Small intestine (tissue), 7 donors: ENCODE results near the gene NUP98. TPM values are rescaled to one million over a fixed set of nuclear protein-coding genes. Genes with fewer than 3 reads are reported as not detected.

Experiments
- DNase-seq, 2 donors: peaks; one replicate each; pipeline versions ENCODE4 v3.0.0 to v3.0.0-alpha.2; 2013
- FAIRE-seq: peaks from 2 replicates; lab custom pipeline; 2012; peaks lifted over from hg19 to GRCh38; lab: Jason Lieb, UNC
- H3K27ac ChIP-seq, 3 donors: one replicate each; pipeline ENCODE4 v1.5.1; 2013; ENCODE audit warnings: low read length in 2 of 3, mild to moderate bottlenecking in 2 of 3, control low read depth in 1 of 3, inconsistent platforms in 1 of 3, low read depth in 1 of 3, moderate library complexity in 1 of 3
- H3K27me3 ChIP-seq, 3 donors: one replicate each; pipeline ENCODE4 v1.6.1; 2013; ENCODE audit warnings: low read length in 3 of 3, inconsistent platforms in 1 of 3; ENCODE audit not compliant: control insufficient read depth in 3 of 3, insufficient read depth in 3 of 3
- H3K36me3 ChIP-seq, 3 donors: one replicate each; pipeline ENCODE4 v1.6.1; 2013; ENCODE audit warnings: low read length in 3 of 3, inconsistent platforms in 1 of 3, low read depth in 1 of 3, mild to moderate bottlenecking in 1 of 3, moderate library complexity in 1 of 3; ENCODE audit not compliant: control insufficient read depth in 3 of 3, insufficient read depth in 2 of 3
- H3K4me1 ChIP-seq, 3 donors: one replicate each; pipeline ENCODE4 v1.6.1; 2013; ENCODE audit warnings: low read length in 2 of 3, inconsistent platforms in 1 of 3, low read depth in 1 of 3, mild to moderate bottlenecking in 1 of 3, moderate library complexity in 1 of 3; ENCODE audit not compliant: control insufficient read depth in 3 of 3, insufficient read depth in 2 of 3
- H3K4me3 ChIP-seq, 3 donors: one replicate each; pipeline ENCODE4 v1.5.1; 2013; ENCODE audit warnings: low read length in 3 of 3, control low read depth in 1 of 3, inconsistent platforms in 1 of 3, low read depth in 1 of 3, mild to moderate bottlenecking in 1 of 3, moderate library complexity in 1 of 3
- H3K9me3 ChIP-seq, 2 donors: one replicate each; pipeline ENCODE4 v1.6.1; 2013; ENCODE audit warnings: low read depth in 1 of 2, low read length in 1 of 2; ENCODE audit not compliant: control insufficient read depth in 2 of 2, insufficient read depth in 1 of 2
- WGBS, 3 donors: extraction: QIAGEN DNeasy Blood & Tissue Kit; methylation state at CpG; one replicate each; pipeline ENCODE4 v1.1.7; 2013; 5-methylcytosine and 5-hydroxymethylcytosine counted together
- polyA plus RNA-seq, 4 donors: library from polyadenylated mRNA; stranded (reverse) in 3 of 4; unstranded in 1 of 4; fragments of 200-250 nt in 3 of 4; fragments of 120-200 nt in 1 of 4; gene quantifications; one replicate each; pipeline versions ENCODE4 v1.2.1 to v1.2.3, GENCODE V29; 2013
- donor health status: healthy with polysubstance abuse.
- donor health status: control.
- donor health status: control.
- donor health status: Bipolar disorder and iron deficiency.
- donor health status: healthy.

Gene NUP98
- polyA plus RNA-seq, 4 donors = 14.1 to 53.1 (median 24.4) TPM

GRCh38 chr11:3810951-3811350, 13.6 kb upstream of the NUP98 start:
- H3K9me3 ChIP-seq = no peaks in the 10 kb centered on the region
- WGBS, 3 donors = 97 to 100% (median 98%) methylated on average over 4 of the region's 4 CpGs
- H3K4me3 ChIP-seq = no peak overlapping the region

GRCh38 chr11:3810446-3810845, 13.1 kb upstream of the NUP98 start:
- no peak for FAIRE-seq

More at GRCh38 chr11:3810951-3811350, 13.6 kb upstream of the NUP98 start:
- Histone ChIP-seq H3K36me3 (peaks cover 0 to 22% (median 0%) of the 10 kb centered on the region in 3 donors), H3K27ac (no peak overlapping the region), H3K27me3 (no peaks in the 10 kb centered on the region), H3K4me1 (peaks cover 0 to 15% (median 3%) of the 10 kb centered on the region in 3 donors)
- DNase-seq (no peak), FAIRE-seq (no peak)

DNA sequence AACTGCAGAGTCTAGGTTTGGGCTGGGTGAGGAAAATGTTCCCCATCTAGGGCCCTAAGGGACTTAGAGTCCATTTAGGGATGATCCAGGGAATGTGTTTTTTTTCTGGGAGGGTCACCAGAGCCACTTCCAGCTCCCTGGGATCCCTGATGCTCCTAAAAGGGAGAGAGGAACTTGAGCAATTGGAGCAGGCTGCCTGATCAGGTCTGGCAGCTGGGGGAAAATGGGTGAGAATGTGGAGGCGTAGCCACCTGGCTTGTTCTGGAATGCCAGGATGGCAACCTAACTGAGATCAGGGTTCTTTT, 12.2 kb upstream of the NUP98 start:
- H3K4me3 ChIP-seq = no peak overlapping the region
- no peak for FAIRE-seq
- 88 to 97% (median 90%) methylated on average over 1 of the region's 1 CpG for WGBS, 3 donors
- no peaks in the 10 kb centered on the region for H3K9me3 ChIP-seq
- no peaks in the 10 kb centered on the region for H3K27me3 ChIP-seq
- H3K36me3 ChIP-seq = peaks cover 0 to 19% (median 0%) of the 10 kb centered on the region in 3 donors
- no peak for DNase-seq
- H3K4me1 ChIP-seq = peaks cover 0 to 15% (median 3%) of the 10 kb centered on the region in 3 donors
- peak overlapping the region in 1 of 3 donors; percentile 48 for H3K27ac ChIP-seq

More at GRCh38 chr11:3810446-3810845, 13.1 kb upstream of the NUP98 start:
- H3K4me3 ChIP-seq = no peak overlapping the region
- no peaks in the 10 kb centered on the region for H3K9me3 ChIP-seq
- no peaks in the 10 kb centered on the region for H3K27me3 ChIP-seq
- no peak for DNase-seq
- H3K27ac ChIP-seq = no peak overlapping the region
- H3K36me3 ChIP-seq = peaks cover 0 to 20% (median 0%) of the 10 kb centered on the region in 3 donors
- H3K4me1 ChIP-seq = peaks cover 0 to 15% (median 3%) of the 10 kb centered on the region in 3 donors
- 88 to 92% (median 90%) methylated on average over 3 of the region's 3 CpGs for WGBS, 3 donors

- no peaks in the 10 kb centered on the region for H3K9me3 ChIP-seq
- peak overlapping the region in 2 of 3 donors; percentile 71 to 87 for H3K27ac ChIP-seq
- H3K4me3 ChIP-seq = peak overlapping the region; percentile 57 to 79 (median 70)
- WGBS, 3 donors = 8 to 18% (median 14%) methylated on average over 5 of the region's 5 CpGs
- H3K36me3 ChIP-seq = peaks cover 0 to 19% (median 0%) of the 10 kb centered on the region in 3 donors
- no peaks in the 10 kb centered on the region for H3K27me3 ChIP-seq
- DNase-seq = peak; percentile 91 to 93
- FAIRE-seq = no peak
- H3K4me1 ChIP-seq = peaks cover 0 to 15% (median 3%) of the 10 kb centered on the region in 3 donors
These were observed 11.7 kb upstream of the NUP98 start for GRCh38 chr11:3808861-3809623.

GRCh38 chr11:3807909-3808860, 10.8 kb upstream of the NUP98 start, which contains the start of gene PGAP2:
Gene PGAP2 (plus strand): TSS chr11:3808560. CDS start chr11:3811260, 2,700 bp downstream.
- H3K27ac ChIP-seq = peak within 1 kb of the TSS; percentile 71 to 87 (median 74)
- FAIRE-seq (no peak), DNase-seq (peak; percentile 82 to 91)
- H3K27me3 ChIP-seq = no peaks in the 10 kb centered on the region
- peak within 1 kb of the TSS; percentile 57 to 79 (median 70) for H3K4me3 ChIP-seq
- peaks cover 0 to 15% (median 0%) of the 10 kb centered on the region in 3 donors for H3K36me3 ChIP-seq
- H3K9me3 ChIP-seq = no peaks in the 10 kb centered on the region
- 1 to 2% (median 2%) methylated on average over 47 to 55 of the region's 55 CpGs for WGBS, 3 donors
- peaks cover 0 to 15% (median 3%) of the 10 kb centered on the region in 3 donors for H3K4me1 ChIP-seq

DNA sequence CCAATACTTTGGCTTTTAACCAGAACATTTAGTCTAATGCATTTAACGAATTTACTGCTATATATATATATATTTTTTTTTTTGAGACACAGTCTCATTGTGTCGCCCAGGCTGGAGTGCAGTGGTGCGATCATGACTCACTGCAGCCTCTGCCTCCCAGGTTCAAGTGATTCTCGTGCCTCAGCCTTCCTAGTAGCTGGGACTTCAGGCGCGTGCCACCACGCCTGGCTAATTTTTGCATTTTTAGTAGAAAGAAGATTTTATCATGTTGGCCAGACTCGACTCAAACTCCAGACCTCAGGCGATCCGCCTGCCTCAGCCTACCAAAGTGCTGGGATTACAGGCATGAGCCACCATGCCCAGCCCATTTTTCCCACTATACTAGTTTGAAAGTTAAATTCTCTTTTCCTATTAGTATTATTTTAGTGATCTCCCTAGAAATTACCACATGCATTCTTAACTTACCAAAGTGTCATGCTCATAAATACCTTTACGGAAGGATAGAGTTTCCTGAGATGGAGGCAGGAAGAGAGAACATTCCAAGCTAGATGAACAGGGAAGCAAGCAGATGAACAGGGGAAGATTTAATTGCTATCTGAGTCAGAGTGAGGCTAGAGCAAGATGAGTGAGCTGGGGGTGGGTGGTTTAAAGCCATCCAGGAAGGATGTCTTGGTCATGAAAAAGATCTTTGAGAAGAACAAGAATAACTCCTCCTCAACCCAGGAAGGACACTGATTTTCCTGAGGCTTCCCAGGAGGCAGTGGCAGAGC, 6.6 kb upstream of the NUP98 start:
- FAIRE-seq (no peak), DNase-seq (no peak)
- 92 to 93% (median 93%) methylated on average over 11 of the region's 11 CpGs for WGBS, 3 donors
- no peak overlapping the region for H3K4me3 ChIP-seq
- no peaks in the 10 kb centered on the region for H3K36me3 ChIP-seq
- H3K27me3 ChIP-seq = no peaks in the 10 kb centered on the region
- no peaks in the 10 kb centered on the region for H3K9me3 ChIP-seq
- peaks cover 0 to 20% (median 0%) of the 10 kb centered on the region in 3 donors for H3K4me1 ChIP-seq
- H3K27ac ChIP-seq = no peak overlapping the region

DNA sequence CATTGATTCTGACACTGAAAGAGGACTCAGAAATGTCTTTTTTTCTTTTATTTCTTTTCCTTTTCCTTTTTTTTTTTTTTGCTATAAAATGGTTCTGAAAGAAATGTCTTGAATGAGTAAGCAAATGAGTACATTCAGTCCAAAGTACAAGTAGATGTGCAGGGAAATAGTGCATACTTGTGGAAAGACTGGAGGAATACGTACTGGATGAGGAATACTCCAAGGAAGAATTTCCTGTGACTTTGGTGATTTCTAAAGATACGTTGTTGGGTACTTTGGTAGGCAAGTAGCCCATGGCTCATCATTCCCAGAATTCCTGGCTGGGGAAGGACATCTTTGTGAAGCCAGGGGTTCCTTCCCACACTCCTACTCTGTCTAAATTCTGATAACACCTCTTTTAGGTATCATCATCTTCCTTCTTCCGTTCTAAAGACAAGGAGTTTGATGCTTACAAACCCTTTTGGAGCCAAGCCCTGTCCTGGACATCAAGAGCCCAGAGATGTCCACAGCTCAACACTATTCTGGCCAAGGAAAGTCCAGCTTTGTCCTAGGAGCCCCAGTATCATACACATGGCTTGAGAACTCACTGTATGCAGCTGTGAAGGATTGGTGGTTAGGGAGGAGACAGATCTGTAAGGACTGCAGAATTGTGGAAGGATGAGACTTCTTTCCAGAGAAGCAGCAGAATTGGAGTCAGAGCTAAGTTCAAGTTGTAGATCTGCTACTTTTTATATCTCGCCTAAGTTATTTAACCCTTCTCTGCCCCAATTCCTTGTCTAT, 4.8 kb upstream of the NUP98 start:
- peak overlapping the region in 1 of 3 donors; percentile 71 for H3K27ac ChIP-seq

More for the DNA sequence above, 4.8 kb upstream of the NUP98 start:
- H3K4me3 ChIP-seq = no peak overlapping the region
- H3K4me1 ChIP-seq = peaks cover 0 to 28% (median 0%) of the 10 kb centered on the region in 3 donors
- H3K27me3 ChIP-seq = no peaks in the 10 kb centered on the region
- DNase-seq (peak; percentile 61 to 66), FAIRE-seq (no peak)
- no peaks in the 10 kb centered on the region for H3K9me3 ChIP-seq
- WGBS, 3 donors = 48 to 61% (median 56%) methylated on average over 4 of the region's 4 CpGs
- H3K36me3 ChIP-seq = no peaks in the 10 kb centered on the region
